ENCODE measurements around the gene GMDS.

GMDS gene

GRCh38 chr6:2099870-2100269 is 145.5 kb downstream of the GMDS start:
- DNase-seq = no peak
- no peak for ATAC-seq

GRCh38 chr6:2097464-2097863 is 147.9 kb downstream of the GMDS start:
- ATAC-seq (no peak), DNase-seq (no peak)

DNA sequence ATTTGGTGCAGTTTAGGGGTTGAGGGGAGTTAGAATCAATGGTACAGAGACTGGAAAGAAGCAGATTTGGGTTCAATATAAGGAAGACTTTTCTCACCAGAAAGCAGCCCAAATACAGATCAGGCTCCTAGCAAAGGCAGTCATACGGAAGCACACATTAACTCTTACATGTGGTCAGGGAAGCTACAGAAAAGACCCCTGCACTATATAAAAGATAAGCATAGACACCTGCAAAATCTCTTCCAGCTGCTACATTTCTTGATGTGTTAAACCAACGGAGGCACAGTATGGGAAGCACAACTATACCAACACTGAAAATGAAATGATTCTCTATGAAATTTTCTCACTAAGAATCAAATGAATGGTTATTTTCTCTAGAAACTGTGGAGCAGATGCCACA is 150.8 kb downstream of the GMDS start:
- ATAC-seq (no peak), DNase-seq (no peak)

GRCh38 chr6:2086326-2086965 is 159.0 kb downstream of the GMDS start:
- DNase-seq = no peak
- ATAC-seq = no peak

DNA sequence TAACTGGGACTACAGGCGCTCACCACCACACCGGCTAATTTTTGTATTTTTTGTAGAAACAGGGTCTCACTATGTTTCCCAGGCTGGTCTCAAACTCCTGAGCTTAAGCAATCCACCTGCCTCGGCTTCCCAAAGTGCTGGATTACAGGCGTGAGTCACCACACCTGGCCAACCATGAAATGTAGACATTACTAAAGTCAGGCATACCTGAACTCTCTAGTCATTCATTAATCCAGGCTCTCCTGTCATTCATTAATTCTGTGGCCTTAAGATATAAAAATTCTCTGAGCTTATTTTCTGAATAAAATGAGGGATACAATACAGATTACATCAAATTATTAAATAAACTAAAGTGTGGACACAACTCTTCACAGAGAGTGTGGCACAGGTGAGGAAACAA is 159.7 kb downstream of the GMDS start:
- ATAC-seq = no peak
- DNase-seq = no peak

- peak; percentile 41 for DNase-seq
- ATAC-seq = peak; percentile 95
Measured at GRCh38 chr6:2081155-2082138, 164.0 kb downstream of the GMDS start.

DNA sequence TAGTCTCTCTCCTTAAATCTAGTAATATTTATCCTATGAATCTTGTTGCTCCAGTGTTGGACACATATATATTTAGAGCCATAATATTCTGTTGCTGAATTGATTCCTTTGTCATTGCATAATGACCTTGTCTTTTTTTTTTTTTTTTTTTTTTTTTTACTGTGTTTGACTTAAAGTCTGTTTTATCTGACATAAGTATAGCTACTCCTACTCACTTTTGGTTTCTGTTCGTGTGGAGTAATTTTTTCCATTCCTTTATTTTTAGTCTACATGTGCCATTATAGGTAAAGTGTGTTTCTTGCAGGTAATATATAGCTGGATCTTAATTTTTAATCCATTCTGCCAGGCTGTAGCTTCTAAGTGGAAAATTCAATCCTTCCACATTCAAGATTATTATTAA is 166.5 kb downstream of the GMDS start:
- ATAC-seq = no peak

GRCh38 chr6:2077826-2078225 is 167.6 kb downstream of the GMDS start:
- DNase-seq = no peak
- ATAC-seq = no peak

More for the DNA sequence above, 166.5 kb downstream of the GMDS start:
- DNase-seq = no peak

- ATAC-seq = no peak
- DNase-seq = no peak
Measured at GRCh38 chr6:2073476-2073875, 171.9 kb downstream of the GMDS start.

- DNase-seq = no peak
- ATAC-seq = no peak
Measured at GRCh38 chr6:2072453-2072852, 173.0 kb downstream of the GMDS start.

DNA sequence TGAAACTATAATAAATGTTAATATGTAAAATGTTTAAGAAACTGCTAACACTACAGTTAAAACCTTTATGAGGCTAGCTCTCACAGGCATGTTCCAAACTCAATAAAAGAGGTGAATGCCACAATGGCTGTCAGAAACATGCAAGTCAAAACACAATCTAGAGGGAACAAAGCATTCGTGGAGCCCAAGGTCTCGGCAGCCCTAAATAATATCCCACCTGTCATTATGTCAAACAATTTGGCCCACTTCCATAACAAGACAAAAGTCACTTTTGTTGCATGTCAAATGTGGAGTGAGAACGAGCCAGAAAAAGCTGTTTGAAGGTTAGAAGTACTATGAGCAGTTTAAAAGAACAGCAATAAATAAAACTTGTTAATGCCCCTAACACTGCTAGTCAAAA is 181.9 kb downstream of the GMDS start:
- DNase-seq (no peak), ATAC-seq (no peak)

GRCh38 chr6:2061880-2062279 is 183.5 kb downstream of the GMDS start:
- DNase-seq (no peak), ATAC-seq (no peak)

- ATAC-seq = no peak
- DNase-seq = no peak
Measured at GRCh38 chr6:2055911-2056310, 189.5 kb downstream of the GMDS start.

DNA sequence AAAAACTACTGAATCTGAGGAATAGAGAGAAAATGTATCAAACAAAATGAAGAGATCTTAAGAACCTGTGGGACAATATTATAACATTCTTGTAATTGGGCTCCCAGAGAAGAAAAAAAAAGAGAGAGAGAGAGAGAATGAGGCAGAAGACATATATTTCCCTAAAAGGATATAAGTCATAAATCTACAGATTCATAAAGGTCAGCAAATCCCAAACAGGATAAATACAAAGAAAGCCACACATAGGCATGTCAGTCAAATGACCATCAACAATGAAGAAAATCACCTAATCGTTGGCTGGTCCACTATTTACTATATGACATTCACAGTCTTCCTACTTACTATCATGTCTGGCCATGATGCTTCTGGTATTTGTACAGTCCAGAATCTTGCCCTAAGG is 190.3 kb downstream of the GMDS start:
- DNase-seq = no peak
- no peak for ATAC-seq

- DNase-seq (no peak), ATAC-seq (no peak)
Measured at GRCh38 chr6:2054516-2055067, 190.8 kb downstream of the GMDS start.

GRCh38 chr6:2053691-2054090 is 191.7 kb downstream of the GMDS start:
- ATAC-seq = no peak
- no peak for DNase-seq

DNA sequence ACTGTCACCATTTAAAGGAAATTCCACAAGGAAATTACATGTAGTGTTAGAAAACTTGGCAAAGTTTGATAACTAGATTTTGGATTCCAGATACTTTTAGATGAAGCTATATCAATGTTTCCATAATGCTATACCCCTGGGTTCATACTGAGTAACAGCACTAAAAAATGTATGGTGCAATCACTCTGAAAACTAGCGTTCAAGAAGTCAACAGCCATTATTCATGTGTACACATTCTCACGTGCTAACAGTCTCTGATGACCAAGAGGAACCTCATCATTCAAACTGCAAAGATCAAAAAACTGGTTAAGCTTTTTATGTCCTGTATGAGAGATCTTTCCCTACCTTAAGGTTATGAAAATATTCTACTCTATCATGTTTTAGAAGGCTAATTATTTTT is 197.6 kb downstream of the GMDS start:
- ATAC-seq (no peak), DNase-seq (no peak)

GRCh38 chr6:2044192-2044591 is 201.2 kb downstream of the GMDS start:
- DNase-seq (no peak), ATAC-seq (no peak)

GRCh38 chr6:2042956-2043648 is 202.3 kb downstream of the GMDS start:
- ATAC-seq (no peak), DNase-seq (no peak)

DNA sequence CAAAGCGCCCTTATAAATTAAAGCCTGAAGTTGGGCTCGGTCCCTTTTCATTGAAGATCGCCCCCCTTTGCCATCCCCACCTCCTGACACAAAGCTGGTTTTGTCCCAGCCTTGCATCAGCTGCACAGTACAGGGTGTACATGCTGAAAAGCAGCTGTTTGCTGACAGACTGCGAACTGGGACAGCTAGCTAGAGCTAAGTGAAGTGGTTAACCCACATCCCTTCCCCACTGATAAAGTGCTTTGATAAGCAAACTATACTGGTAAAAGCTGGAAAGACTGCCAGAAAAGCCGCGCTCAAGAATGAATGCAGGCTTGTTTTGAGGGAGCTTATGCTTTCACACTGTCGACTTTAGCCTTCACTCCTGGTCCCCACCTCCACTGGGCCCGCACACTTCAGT is 207.3 kb downstream of the GMDS start:
- peak; percentile 54 for ATAC-seq
- DNase-seq = peak; percentile 5

DNA sequence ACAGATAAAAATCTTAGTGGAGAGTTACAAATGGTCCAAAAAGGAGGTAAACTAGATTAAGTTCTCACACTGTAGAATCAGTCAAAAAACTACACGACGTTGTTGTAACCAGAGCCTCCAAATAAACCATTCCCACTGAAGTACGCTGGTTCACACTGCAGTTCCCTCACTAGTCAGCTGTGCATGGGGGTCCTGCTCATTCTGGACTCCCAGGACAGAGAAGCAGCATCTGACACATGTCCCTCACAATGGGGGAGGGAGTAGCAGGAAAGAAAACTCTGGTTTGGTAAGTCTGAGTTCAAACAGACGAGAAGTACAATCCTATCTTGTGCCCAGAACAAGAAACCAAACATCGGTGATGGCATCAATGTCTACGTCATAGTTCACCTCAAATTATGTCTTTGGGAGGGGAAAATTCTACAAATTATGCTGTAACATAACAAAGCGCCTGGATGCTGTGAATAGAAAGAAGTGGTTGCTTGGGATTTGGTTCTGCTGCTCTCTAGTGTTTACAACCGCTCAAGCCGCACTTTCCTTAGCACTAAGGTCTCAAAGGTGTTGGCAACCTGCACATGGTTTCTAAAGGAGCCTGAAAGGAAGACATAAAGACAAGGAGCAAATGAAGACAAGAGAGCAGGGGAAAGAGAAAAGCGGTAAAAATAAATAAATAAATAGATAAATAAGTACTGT is 208.0 kb downstream of the GMDS start:
- ATAC-seq (no peak), DNase-seq (no peak)

- DNase-seq = no peak
Measured at GRCh38 chr6:2036710-2037023, 208.7 kb downstream of the GMDS start.

More at GRCh38 chr6:2036710-2037023, 208.7 kb downstream of the GMDS start:
- ATAC-seq = no peak
